ENCODE data around the gene PRICKLE3.

The PRICKLE3 gene

DNA sequence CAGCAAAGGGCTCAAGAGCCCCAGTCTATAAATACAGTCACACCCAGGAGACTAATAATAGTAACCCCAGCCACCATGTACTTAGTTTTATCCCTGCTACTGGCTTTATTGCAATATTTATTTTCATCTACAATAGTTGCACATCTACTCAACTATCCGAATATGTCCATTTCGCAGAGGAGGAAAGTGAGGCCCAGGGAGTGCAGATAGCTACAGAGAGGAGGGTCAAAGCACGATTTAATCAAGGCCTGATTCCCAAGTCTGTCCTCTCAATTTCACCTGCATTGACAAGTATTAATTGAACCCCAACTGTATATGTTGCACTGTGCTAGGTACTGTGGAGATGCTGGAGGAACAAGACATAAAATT, 18.4 kb downstream of the PRICKLE3 start:
- H3K4me3 ChIP-seq (ENCODE audit: low read depth, low read length) = no peak overlapping the region; the same call in 1 of the 2 replicates
- TF ChIP-seq, protein P1, sequence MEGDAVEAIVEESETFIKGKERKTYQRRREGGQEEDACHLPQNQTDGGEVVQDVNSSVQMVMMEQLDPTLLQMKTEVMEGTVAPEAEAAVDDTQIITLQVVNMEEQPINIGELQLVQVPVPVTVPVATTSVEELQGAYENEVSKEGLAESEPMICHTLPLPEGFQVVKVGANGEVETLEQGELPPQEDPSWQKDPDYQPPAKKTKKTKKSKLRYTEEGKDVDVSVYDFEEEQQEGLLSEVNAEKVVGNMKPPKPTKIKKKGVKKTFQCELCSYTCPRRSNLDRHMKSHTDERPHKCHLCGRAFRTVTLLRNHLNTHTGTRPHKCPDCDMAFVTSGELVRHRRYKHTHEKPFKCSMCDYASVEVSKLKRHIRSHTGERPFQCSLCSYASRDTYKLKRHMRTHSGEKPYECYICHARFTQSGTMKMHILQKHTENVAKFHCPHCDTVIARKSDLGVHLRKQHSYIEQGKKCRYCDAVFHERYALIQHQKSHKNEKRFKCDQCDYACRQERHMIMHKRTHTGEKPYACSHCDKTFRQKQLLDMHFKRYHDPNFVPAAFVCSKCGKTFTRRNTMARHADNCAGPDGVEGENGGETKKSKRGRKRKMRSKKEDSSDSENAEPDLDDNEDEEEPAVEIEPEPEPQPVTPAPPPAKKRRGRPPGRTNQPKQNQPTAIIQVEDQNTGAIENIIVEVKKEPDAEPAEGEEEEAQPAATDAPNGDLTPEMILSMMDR (IDR thresholded peaks at IDR 0.05; ENCODE audit: low read depth, low read length, missing control alignments) = no peak
- DNase-seq (ENCODE audit: low read depth) = no peak

DNA sequence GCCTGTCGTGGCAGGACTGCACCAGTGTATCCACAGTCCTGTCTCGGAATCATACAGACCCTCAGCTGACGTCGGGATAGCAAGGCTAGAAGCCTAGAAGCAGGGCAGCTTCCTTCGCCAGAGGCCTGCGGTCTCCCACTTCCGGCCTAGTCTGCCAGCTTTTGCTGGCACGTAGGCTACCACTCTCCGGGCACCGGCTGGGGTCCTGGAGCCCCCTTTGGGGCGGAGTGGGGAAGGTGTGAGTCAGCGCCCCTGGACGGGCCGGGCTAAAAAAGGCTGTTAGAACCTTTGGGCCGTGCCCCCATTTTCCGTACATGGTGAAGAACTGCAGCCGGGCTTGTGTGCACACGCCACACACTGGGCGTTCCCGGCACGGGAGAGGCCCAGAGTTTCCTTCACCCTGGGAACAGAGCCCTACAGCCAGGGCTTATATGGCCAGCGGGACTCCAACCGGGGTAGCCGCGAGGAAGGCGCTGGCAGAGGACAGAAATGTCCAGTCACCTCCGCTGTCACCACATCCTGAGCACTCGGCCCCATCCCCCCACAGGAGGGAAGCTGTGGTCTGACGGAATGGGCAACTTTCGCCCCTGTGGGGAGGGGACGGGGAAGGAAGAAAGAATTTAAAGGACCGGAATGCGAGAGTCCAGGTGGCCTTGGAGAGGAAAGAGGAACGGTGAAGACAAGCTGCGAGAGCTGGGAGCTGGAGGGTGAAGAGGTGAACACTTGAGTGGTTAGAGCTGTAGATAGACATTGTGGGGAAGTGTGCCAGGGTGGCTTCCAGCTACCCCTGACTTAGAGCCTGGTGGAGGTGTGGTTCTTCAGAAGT, 19.0 kb downstream of the PRICKLE3 start:
- no peak for DNase-seq (ENCODE audit: low read depth)
- peak overlapping the region; percentile 49 for H3K4me3 ChIP-seq (ENCODE audit: low read depth, low read length)
- TF ChIP-seq, protein P1 (IDR thresholded peaks at IDR 0.05; ENCODE audit: low read depth, low read length, missing control alignments) = no peak

DNA sequence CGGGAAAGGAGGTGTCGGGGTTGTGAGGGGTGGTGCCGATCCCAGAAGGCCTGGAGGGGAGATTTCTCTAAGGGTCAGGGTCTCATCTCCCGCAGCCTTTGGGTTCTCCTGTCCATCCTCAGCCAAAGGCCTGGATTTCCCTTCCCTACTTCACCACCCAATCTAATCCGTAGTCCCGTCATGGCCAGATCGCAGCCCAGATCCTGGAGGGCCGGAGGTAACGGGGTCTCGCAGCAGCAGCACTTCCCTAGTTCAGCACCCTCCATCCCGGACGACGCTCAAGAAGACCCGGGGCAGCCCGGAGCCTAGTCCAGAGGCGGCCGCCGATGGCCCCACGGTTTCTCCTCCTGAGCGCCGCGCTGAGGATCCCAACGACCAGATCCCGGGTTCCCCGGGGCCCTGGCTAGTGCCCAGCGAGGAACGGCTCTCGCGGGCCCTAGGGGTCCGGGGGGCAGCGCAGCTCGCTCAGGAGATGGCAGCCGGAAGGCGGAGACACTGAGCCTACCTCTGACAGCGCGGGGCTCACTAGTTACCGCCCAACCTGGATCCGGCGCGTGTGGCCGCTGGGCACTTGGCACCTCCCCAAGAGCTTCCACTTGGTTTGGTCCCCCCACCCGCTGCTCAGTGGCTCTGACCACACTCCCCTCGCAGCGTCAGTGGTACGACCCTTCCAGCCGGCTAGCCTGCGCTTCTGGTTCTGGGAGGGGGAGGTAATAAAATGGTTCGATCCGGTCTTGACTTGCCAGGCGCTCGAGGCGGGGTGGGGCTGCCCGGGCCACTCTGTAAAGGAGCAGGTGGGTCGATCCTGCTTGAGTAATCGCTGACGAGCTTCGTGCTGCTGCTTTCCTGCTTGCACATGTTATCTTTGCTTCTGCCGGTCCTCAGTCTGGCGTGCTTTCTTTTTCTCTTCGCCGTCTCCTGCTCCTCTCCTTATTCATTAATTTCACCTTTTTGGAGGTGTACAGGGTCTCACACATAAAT, 20.0 kb downstream of the PRICKLE3 start:
- peak overlapping the region; percentile 49 for H3K4me3 ChIP-seq (ENCODE audit: low read depth, low read length)
- DNase-seq (ENCODE audit: low read depth) = no peak

DNA sequence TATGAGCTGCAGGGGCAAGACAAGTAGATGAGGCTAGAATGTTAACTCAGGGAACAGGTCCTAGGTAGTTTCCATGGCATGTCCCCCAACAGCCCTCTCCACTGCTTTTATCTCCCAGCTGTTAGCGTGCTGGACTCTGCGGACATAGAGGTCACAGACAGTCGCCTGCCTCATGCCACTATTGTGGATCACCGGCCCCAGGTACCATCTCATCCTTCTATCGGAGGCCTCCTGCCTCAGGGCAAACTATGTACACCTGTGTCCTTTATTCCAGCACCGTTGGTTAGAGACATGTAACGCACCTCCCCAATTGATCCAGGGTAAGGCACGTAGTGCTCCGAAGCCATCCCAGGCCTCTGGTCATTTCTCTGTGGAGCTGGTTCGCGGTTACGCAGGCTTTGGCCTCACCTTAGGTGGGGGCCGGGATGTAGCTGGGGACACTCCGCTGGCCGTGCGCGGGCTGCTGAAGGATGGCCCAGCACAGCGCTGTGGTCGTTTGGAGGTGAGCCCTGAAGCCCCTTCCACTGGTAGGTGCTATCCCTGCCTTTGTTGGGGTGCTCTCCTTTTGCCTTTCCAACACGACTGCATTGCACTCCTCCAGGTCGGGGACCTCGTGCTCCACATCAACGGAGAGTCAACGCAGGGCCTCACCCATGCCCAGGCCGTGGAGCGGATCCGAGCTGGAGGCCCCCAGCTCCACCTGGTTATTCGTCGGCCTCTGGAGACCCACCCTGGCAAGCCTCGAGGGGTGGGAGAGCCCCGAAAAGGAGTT, 21.4 kb downstream of the PRICKLE3 start:
- TF ChIP-seq, protein P1 (IDR thresholded peaks at IDR 0.05; ENCODE audit: low read depth, low read length, missing control alignments) = no peak
- DNase-seq (ENCODE audit: low read depth) = no peak
- H3K4me3 ChIP-seq (ENCODE audit: low read depth, low read length) = no peak overlapping the region

More for the DNA sequence above, 20.0 kb downstream of the PRICKLE3 start:
- TF ChIP-seq, protein P1 (IDR thresholded peaks at IDR 0.05; ENCODE audit: low read depth, low read length, missing control alignments) = peak; percentile 36

DNA sequence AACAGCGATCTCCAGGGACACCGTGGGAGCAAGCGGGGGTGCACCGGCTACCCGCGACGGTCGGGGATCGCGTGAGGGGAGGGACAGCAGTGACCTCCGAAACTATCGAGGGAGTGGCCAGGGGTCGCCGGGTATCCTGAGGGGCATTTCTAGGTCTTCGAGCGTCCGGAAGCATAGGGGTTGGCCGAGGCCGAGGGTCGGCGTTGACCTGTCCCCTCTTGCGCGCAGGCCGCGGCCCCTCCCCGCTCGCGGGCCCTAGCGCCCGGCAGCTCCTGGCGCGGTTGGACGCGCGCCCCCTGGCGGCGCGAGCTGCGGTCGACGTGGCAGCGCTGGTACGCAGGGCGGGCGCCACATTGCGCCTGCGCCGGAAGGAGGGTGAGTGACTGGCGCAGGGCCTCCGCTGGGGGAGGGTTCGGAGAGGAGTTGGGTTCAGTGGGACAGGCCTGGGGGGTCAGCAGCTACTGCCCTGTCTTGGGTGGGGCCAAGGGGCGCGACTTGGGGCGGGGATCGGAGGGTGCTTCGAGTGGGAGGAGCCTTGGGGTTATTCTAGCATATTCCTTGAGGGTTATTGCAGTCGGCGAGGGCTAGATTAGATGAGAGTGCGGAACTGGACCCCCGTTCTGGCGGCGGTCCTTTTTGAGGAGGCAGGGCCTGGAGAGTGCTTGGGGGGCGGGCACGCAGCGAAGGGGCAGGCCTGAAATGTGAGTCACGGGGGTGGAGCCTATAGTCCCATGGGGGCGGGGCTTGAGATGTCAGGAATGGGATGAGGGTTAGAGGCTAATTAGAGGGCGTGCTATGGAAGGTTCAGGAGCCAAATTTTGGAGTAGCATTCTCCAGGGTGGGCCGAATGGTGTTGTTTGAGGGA, 22.4 kb downstream of the PRICKLE3 start:
- DNase-seq (ENCODE audit: low read depth) = peak; percentile 59
- H3K4me3 ChIP-seq (ENCODE audit: low read depth, low read length) = peak overlapping the region; percentile 51
- TF ChIP-seq, protein P1 (IDR thresholded peaks at IDR 0.05; ENCODE audit: low read depth, low read length, missing control alignments) = peak; percentile 67
